GM12874 (cell line): ENCODE data around the gene CTNNA1.

ENCODE experiments used
- TF ChIP-seq, protein P1 (sequence below): IDR thresholded peaks from 2 replicates; pipeline ENCODE4 v1.5.1; 2011; ENCODE audit warnings: low read depth, mild to moderate bottlenecking, control low read depth, low read length, moderate library complexity; ENCODE audit not compliant: insufficient read depth

Gene CTNNA1

DNA sequence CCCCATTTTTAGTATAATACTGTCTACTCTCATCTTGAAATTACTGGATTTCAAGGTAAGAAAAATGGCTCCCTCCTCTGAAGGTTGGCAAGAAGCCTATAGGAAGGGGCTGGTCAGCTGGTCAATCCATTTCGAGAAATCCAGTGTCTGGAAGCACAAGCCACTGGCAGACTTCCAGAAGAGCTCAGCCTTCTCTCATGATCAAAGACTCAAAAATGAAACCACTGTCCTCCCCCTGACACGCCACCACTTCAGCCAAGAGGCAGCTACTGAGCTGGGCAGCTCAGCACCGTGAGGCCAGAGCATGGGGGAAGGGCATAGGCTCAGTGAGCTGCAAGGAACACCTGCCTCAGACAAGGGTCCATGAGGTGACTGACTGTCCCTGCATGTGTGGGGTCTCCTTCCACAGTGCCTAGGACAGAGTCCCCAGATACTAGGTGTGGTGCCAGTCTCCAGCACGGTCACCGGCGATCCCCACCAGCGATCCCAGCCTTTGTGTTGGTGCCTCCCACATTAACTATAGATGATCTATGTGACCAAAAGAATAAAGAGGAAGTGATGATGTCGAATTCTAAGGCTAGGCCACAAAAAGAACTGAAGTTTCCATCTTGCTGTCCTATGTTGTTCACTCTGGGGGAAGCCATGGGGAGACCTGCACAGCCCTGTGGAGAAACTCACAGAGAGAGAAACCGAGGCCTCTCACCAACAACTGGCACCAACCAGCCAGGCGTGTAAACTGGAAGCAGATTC, 222.0 kb downstream of the CTNNA1 start:
- TF ChIP-seq, protein P1, sequence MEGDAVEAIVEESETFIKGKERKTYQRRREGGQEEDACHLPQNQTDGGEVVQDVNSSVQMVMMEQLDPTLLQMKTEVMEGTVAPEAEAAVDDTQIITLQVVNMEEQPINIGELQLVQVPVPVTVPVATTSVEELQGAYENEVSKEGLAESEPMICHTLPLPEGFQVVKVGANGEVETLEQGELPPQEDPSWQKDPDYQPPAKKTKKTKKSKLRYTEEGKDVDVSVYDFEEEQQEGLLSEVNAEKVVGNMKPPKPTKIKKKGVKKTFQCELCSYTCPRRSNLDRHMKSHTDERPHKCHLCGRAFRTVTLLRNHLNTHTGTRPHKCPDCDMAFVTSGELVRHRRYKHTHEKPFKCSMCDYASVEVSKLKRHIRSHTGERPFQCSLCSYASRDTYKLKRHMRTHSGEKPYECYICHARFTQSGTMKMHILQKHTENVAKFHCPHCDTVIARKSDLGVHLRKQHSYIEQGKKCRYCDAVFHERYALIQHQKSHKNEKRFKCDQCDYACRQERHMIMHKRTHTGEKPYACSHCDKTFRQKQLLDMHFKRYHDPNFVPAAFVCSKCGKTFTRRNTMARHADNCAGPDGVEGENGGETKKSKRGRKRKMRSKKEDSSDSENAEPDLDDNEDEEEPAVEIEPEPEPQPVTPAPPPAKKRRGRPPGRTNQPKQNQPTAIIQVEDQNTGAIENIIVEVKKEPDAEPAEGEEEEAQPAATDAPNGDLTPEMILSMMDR: no peak

DNA sequence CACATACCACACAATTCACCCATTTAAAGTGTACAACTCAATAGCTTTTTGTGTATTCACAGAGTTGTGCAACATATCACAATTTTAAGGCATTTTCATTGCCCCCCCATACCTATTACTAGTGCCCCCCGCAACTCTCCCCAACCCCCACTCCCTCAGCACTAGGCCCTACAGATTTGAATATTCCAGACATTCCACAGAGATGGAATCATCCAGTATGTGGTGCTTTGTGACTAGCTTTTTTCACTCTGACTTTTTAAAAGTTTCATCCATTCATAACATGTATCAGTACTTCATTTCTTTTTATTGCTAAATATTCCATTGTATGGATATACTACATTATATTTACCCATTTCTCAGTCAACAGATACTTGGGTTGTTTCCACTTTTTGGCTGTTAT, 224.9 kb downstream of the CTNNA1 start:
- TF ChIP-seq, protein P1: no peak

- TF ChIP-seq, protein P1: no peak
Observed at GRCh38 chr5:138978581-138978980, 225.4 kb downstream of the CTNNA1 start.

GRCh38 chr5:138979684-138980280, 226.6 kb downstream of the CTNNA1 start:
- TF ChIP-seq, protein P1: no peak

- TF ChIP-seq, protein P1: no peak
Observed at GRCh38 chr5:138980441-138980840, 227.2 kb downstream of the CTNNA1 start.

DNA sequence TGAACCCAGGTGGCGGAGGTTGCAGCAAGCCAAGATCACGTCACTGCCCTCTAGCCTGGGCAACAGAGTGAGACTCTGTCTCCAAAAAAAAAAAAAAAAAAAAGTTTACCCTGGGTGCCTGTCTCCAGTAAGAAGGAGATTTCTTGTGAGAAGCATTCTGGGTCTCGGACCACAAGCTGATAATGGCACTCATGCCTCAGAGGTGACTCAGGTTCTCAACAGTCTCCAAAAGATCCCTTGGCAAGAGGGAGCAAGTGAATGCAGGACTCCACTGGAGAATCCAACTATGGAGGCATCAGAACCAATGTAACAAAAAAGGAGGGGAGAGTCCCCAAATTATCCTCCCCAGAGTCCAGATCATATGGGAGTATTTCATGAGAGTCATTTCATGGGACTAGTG, 227.9 kb downstream of the CTNNA1 start:
- TF ChIP-seq, protein P1: no peak

GRCh38 chr5:138981586-138981985, 228.4 kb downstream of the CTNNA1 start:
- TF ChIP-seq, protein P1: no peak
